PC-9 (cell line): ENCODE measurements around the gene OSBPL10.

ENCODE experiments used
- EZH2 ChIP-seq: fragments of 200-600 bp; sonication (generic); IDR thresholded peaks from 2 replicates; pipeline ENCODE4 v1.8.0; 2017; ENCODE audit warnings: antibody characterized with exemption, low read depth
- TF ChIP-seq, protein P1 (sequence below): fragments of 200-600 bp; sonication (generic); conservative IDR thresholded peaks from 2 replicates; pipeline ENCODE4 v1.6.1; 2017; ENCODE audit warnings: mixed run types, antibody characterized with exemption, mild to moderate bottlenecking, moderate library complexity

DNA sequence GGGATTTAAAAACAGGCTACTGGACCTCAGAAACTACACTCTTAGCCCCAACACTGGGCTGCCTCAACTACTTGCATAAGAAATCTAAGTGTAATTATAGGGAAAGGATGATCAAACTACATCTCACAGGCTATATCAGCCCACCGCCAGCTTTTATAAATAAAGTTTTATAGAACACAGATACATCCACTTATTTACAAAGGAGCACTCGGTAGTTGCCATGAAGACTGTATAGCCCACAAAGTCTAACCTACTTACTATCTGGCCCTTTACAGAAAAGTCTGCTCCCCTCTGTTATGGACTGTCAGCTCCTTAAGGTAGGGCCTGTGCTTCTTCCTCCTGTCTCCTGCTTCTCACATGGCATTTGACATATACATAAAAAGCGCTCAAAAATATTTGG is 9.5 kb downstream of the OSBPL10 start:
- TF ChIP-seq, protein P1, sequence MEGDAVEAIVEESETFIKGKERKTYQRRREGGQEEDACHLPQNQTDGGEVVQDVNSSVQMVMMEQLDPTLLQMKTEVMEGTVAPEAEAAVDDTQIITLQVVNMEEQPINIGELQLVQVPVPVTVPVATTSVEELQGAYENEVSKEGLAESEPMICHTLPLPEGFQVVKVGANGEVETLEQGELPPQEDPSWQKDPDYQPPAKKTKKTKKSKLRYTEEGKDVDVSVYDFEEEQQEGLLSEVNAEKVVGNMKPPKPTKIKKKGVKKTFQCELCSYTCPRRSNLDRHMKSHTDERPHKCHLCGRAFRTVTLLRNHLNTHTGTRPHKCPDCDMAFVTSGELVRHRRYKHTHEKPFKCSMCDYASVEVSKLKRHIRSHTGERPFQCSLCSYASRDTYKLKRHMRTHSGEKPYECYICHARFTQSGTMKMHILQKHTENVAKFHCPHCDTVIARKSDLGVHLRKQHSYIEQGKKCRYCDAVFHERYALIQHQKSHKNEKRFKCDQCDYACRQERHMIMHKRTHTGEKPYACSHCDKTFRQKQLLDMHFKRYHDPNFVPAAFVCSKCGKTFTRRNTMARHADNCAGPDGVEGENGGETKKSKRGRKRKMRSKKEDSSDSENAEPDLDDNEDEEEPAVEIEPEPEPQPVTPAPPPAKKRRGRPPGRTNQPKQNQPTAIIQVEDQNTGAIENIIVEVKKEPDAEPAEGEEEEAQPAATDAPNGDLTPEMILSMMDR = no peak
- TF ChIP-seq EZH2 = no peak
